Tibial artery (tissue), 4 donors: ENCODE results near the gene YTHDF1.
"Not testable (repeated sequence)": the region's sequence is repeated elsewhere in the genome, so short reads cannot be mapped to it uniquely, and the experiment has no call there.

Experiments
- DNase-seq, 2 donors: peaks; one replicate each; pipeline ENCODE4 v3.0.0-alpha.2; 2019
- H3K27ac ChIP-seq, 2 donors: fragments of 200-600 bp; sonication (generic) in 1 of 2; 1 replicate in 1 of 2; 2 replicates in 1 of 2; pipeline ENCODE4 v1.5.1; 2018 to 2019; ENCODE audit warnings: mild to moderate bottlenecking in 1 of 2
- H3K27me3 ChIP-seq, 2 donors: fragments of 200-600 bp; sonication (generic) in 1 of 2; one replicate each; pipeline versions ENCODE4 v1.5.1 to v1.6.0; 2016 to 2019
- H3K36me3 ChIP-seq, 3 donors: fragments of 200-600 bp; sonication (generic) in 2 of 3; one replicate each; pipeline ENCODE4 v1.5.1; 2016 to 2019; ENCODE audit warnings: mild to moderate bottlenecking in 2 of 3
- H3K4me1 ChIP-seq, 4 donors: fragments of 200-600 bp; sonication (generic) in 2 of 4; 1 replicate in 3 of 4; 2 replicates in 1 of 4; pipeline ENCODE4 v1.5.1; 2016 to 2019
- H3K4me3 ChIP-seq, 2 donors: fragments of 200-600 bp; sonication (generic) in 1 of 2; 1 replicate in 1 of 2; 2 replicates in 1 of 2; pipeline ENCODE4 v1.5.1; 2018 to 2019; ENCODE audit warnings: mild to moderate bottlenecking in 2 of 2
- H3K9me3 ChIP-seq, 3 donors: fragments of 200-600 bp; sonication (generic) in 1 of 3; one replicate each; pipeline ENCODE4 v1.5.1; 2016 to 2019
- CTCF ChIP-seq, 2 experiments: fragments of 200-600 bp in 1 of 2; fragments of 450-650 bp in 1 of 2; IDR thresholded peaks; one replicate each; pipeline ENCODE4 v1.5.1; 2017 to 2019; ENCODE audit warnings: antibody characterized with exemption in 2 of 2, mild to moderate bottlenecking in 1 of 2, moderate library complexity in 1 of 2
- intact Hi-C: fragments of 100-400 bp; cut with DNase I; formaldehyde crosslinking; loops from one replicate; pipeline ENCODE4 v1.15.0; 2023; ENCODE audit warnings: low total_unique reads

YTHDF1 gene

GRCh38 chr20:63160641-63161175, 55.2 kb downstream of the YTHDF1 start:
- TF ChIP-seq CTCF (IDR thresholded peaks at IDR 0.05), result no peak
- Histone ChIP-seq H3K27me3 (peaks cover 0 to 86% of the 10 kb centered on the region in 2 donors), H3K36me3 (no peaks in the 10 kb centered on the region), H3K4me1 (peaks cover 0 to 8% (median 6%) of the 10 kb centered on the region in 4 donors), H3K4me3 (no peak overlapping the region), H3K27ac (no peak overlapping the region), H3K9me3 (no peaks in the 10 kb centered on the region)
- intact Hi-C loops, result no loop called here
- DNase-seq, result no peak

GRCh38 chr20:63159826-63160640, 55.9 kb downstream of the YTHDF1 start:
- Histone ChIP-seq H3K4me1 (peaks cover 0 to 11% (median 6%) of the 10 kb centered on the region in 4 donors), H3K36me3 (no peaks in the 10 kb centered on the region), H3K9me3 (no peaks in the 10 kb centered on the region), H3K27me3 (peaks cover 0 to 88% of the 10 kb centered on the region in 2 donors), H3K27ac (no peak overlapping the region), H3K4me3 (no peak overlapping the region)
- intact Hi-C loops, result no loop called here
- DNase-seq, result no peak
- TF ChIP-seq CTCF (IDR thresholded peaks at IDR 0.05), result no peak

- H3K9me3 ChIP-seq, DNase-seq, H3K27ac ChIP-seq, H3K4me3 ChIP-seq, intact Hi-C loops, H3K36me3 ChIP-seq: not testable (repeated sequence)
- Histone ChIP-seq H3K4me1 (peaks cover 0 to 11% (median 6%) of the 10 kb centered on the region in 4 donors), H3K27me3 (peaks cover 0 to 87% of the 10 kb centered on the region in 2 donors)
Observed at GRCh38 chr20:63159251-63159650, 56.7 kb downstream of the YTHDF1 start.

- TF ChIP-seq CTCF (IDR thresholded peaks at IDR 0.05), result no peak
- peaks cover 0 to 87% of the 10 kb centered on the region in 2 donors for H3K27me3 ChIP-seq
- H3K9me3 ChIP-seq, result no peaks in the 10 kb centered on the region
- intact Hi-C loops, result no loop called here
- no peak for DNase-seq
- H3K4me1 ChIP-seq, result peaks cover 0 to 11% (median 6%) of the 10 kb centered on the region in 4 donors
- H3K36me3 ChIP-seq, result no peaks in the 10 kb centered on the region
- H3K27ac ChIP-seq, result no peak overlapping the region
- no peak overlapping the region for H3K4me3 ChIP-seq
Observed at GRCh38 chr20:63158845-63159244, 57.1 kb downstream of the YTHDF1 start.

GRCh38 chr20:63158352-63158751, 57.6 kb downstream of the YTHDF1 start:
- Histone ChIP-seq H3K4me3 (no peak overlapping the region), H3K4me1 (peaks cover 0 to 11% (median 6%) of the 10 kb centered on the region in 4 donors), H3K9me3 (no peaks in the 10 kb centered on the region), H3K36me3 (no peaks in the 10 kb centered on the region), H3K27ac (no peak overlapping the region), H3K27me3 (peaks cover 0 to 89% of the 10 kb centered on the region in 2 donors)
- no peak for TF ChIP-seq CTCF (IDR thresholded peaks at IDR 0.05)
- intact Hi-C loops, result no loop called here
- no peak for DNase-seq

GRCh38 chr20:63157431-63157830, 58.5 kb downstream of the YTHDF1 start:
- DNase-seq, H3K9me3 ChIP-seq, H3K36me3 ChIP-seq, intact Hi-C loops, H3K4me3 ChIP-seq, H3K27ac ChIP-seq: not testable (repeated sequence)
- peaks cover 0 to 89% of the 10 kb centered on the region in 2 donors for H3K27me3 ChIP-seq
- peaks cover 0 to 14% (median 7%) of the 10 kb centered on the region in 4 donors for H3K4me1 ChIP-seq
